ENCODE results near the gene RPL32.

DNA sequence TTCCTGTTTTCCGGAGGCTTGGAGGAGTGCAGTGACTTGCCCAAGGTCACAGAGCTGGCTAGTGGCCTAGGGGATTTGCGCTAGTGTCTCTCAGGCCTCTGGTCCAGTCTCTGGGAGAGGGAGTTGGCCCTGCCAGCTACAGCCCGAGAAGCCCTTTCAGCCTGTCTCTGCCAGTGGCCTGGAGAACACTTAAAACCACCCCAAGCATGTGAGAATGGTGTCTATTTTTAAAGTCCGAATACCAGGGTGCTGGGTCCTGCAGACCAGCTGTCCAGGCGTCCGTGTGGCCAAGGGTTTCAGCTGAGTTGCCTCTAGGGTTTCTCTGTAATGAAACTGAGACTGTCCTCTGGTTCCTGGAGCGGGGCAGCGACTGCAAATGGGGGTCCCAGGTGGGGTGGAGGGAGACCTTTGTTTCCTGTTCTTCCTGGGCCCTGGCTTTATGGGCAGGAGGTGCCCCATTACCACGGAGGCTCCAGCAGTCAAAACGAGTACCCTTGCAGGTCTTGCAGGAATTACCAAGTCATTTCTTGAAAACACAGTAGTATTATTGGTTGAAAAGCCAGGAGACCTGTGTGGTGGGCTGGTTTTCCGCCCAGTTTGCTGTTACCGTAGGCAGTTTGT is 42.7 kb downstream of the RPL32 start:
- TF ChIP-seq EZH2 (IDR thresholded peaks at IDR 0.05) (no peak), POLR2AphosphoS5 (IDR thresholded peaks at IDR 0.05; ENCODE audit: borderline replicate concordance, low read depth, low read length) (no peak), FOXP2 (optimal IDR thresholded peaks at IDR 0.05; ENCODE audit: control extremely low read depth, extremely low read length, insufficient read depth) (no peak)

Data from SK-N-MC (cell line).